HG03280 (cell line): ENCODE data around the gene DUS4L.

ENCODE experiments used
- ATAC-seq: cut with Tn5 transposase; IDR thresholded peaks from one replicate; pipeline ENCODE4 v1.9.1; 2021; ENCODE audit warnings: mild to moderate bottlenecking, moderate library complexity; ENCODE audit not compliant: unreplicated experiment

The DUS4L gene

GRCh38 chr7:107613439-107613838, 49.7 kb downstream of the DUS4L start:
- no peak for ATAC-seq

DNA sequence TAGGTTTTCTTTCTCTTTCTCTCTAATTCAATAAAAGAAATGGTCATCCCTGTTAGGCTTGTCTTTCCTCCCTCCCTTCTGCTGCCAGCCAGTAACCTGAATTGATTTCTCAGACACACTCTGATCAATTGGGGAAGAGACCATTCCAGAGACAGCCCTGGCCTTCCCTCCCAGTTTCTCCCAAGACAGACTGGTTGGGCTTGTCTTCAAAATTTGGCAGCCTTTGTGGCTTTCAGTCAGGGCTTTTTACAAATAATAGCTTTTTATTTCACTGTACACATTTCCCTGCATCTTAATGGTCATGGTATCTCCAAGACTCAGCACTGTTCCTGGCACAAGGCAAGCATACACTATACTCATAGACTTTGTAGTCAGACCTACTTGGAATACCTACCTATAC, 50.2 kb downstream of the DUS4L start:
- no peak for ATAC-seq

GRCh38 chr7:107614425-107614824, 50.7 kb downstream of the DUS4L start:
- ATAC-seq: no peak

- no peak for ATAC-seq
Observed at GRCh38 chr7:107615910-107616680, 52.3 kb downstream of the DUS4L start.

GRCh38 chr7:107622429-107622828, 58.7 kb downstream of the DUS4L start:
- no peak for ATAC-seq

GRCh38 chr7:107622894-107623293, 59.1 kb downstream of the DUS4L start:
- no peak for ATAC-seq

GRCh38 chr7:107627002-107627401, 63.2 kb downstream of the DUS4L start:
- no peak for ATAC-seq
